Ovary (tissue), 9 donors: ENCODE measurements around the gene CDH18. TPM values are rescaled to one million over a fixed set of nuclear protein-coding genes. Genes with fewer than 3 reads are reported as not detected.

Experiments used
- DNase-seq, 5 donors: peaks; one replicate each; pipeline ENCODE4 v3.0.0-alpha.2; 2019 to 2020
- H3K27ac ChIP-seq, 2 donors: fragments of 200-600 bp; one replicate each; pipeline versions ENCODE4 v1.5.1 to v1.8.0; 2019 to 2022
- H3K27me3 ChIP-seq: fragments of 200-600 bp; one replicate; pipeline ENCODE4 v1.8.0; 2022
- H3K36me3 ChIP-seq: fragments of 200-600 bp; sonication (generic); one replicate; pipeline ENCODE4 v1.5.1; 2019
- H3K4me1 ChIP-seq: one replicate; pipeline ENCODE4 v1.8.1; 2013; ENCODE audit warnings: mild to moderate bottlenecking, moderate library complexity; ENCODE audit not compliant: insufficient read depth
- H3K4me3 ChIP-seq: fragments of 200-600 bp; sonication (generic); one replicate; pipeline ENCODE4 v1.5.1; 2017
- H3K9me3 ChIP-seq, 2 donors: fragments of 200-600 bp in 1 of 2; sonication (generic) in 1 of 2; one replicate each; pipeline versions ENCODE4 v1.5.1 to v1.8.1; 2013 to 2019; ENCODE audit warnings: mild to moderate bottlenecking in 1 of 2, moderate library complexity in 1 of 2
- EP300 ChIP-seq: sonication (generic); formaldehyde crosslinking; IDR thresholded peaks from one replicate; pipeline ENCODE4 v1.6.1; 2017; ENCODE audit warnings: antibody characterized with exemption
- POLR2A ChIP-seq: fragments of 450-650 bp; IDR thresholded peaks from one replicate; pipeline ENCODE4 v1.6.1; 2017; ENCODE audit warnings: antibody characterized with exemption, mild to moderate bottlenecking, moderate library complexity
- WGBS, 3 donors: extraction: QIAGEN DNeasy Blood & Tissue Kit in 1 of 3; methylation state at CpG; one replicate each; pipeline versions ENCODE4 v1.1.5 to v1.1.7; 2013 to 2017; 5-methylcytosine and 5-hydroxymethylcytosine counted together
- intact Hi-C, 4 donors: fragments of 100-400 bp; cut with DNase I; formaldehyde crosslinking; loops; one replicate each; pipeline versions ENCODE4 v1.11.0 to v1.15.1; 2022 to 2023
- polyA plus RNA-seq, 2 donors: library from polyadenylated mRNA; stranded (reverse); fragments of 200-250 nt in 1 of 2; fragments of 350-450 nt in 1 of 2; fragmentation: Illumina TruSeq in 1 of 2; extraction: RNeasy Lipid Tissue Mini Kit (QIAGEN cat#74804) in 1 of 2; gene quantifications; one replicate each; pipeline ENCODE4 v1.2.3, GENCODE V29; 2013 to 2014
- total RNA-seq, 7 donors: library from RNA; depleted of rRNA in 2 of 7; stranded (reverse); fragments of >200 nt in 2 of 7; fragmentation: NEBNext Ultra II Directional in 3 of 7; extraction: Animal tissue kit (Norgen Biotek cat#: 25700) in 3 of 7; gene quantifications; one replicate each; pipeline versions ENCODE4 v1.1.0 to v1.2.4, GENCODE V29; 2016 to 2023
- TF ChIP-seq, protein P1 (sequence below), 3 donors: fragments of 450-650 bp in 2 of 3; fragments of 200-600 bp in 1 of 3; IDR thresholded peaks; one replicate each; pipeline versions ENCODE4 v1.5.1 to v1.8.0; 2016 to 2022; ENCODE audit warnings: antibody characterized with exemption in 3 of 3, mild to moderate bottlenecking in 1 of 3
- donor health status: DM: no; HTN: no; CAD: no; lungs with moderate emphysema.
- donor health status: DM: no; HTN: no; CAD: no.
- donor health status: Bipolar disorder and iron deficiency.
- donor health status: DM: yes; HTN: yes; CAD: no.
- donor health status: DM: no; HTN: no; CAD: no.
- donor health status: DM: yes; HTN: yes; CAD: no.

The CDH18 gene
- total and polyA plus RNA-seq, 9 donors, result 0.06 to 0.27 TPM; not detected in 7

DNA sequence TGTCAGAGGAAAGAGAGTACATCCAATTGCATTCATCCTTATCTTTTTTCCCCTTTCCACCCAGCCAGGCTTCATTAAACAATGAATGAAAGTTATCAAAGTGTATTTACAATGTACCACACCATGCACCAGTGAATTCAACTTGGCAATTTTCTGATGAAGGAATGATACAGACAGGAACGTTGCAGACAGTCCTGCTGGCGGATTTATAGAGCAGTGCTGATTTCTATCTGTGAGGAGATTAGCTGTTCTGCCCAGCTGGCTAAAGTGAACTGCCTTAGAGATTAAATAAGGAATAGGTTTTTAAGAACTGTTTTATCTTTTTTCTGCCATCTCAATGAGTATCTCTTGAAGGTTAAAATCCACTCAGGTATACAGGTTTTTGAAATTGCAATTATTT, 403.9 kb downstream of the CDH18 start:
- 34 to 38% (median 37%) methylated on average over 2 of the region's 2 CpGs for WGBS, 3 donors
- no peak for DNase-seq
- no peaks in the 10 kb centered on the region for H3K27me3 ChIP-seq

GRCh38 chr5:19577882-19578281, 410.1 kb downstream of the CDH18 start:
- Histone ChIP-seq H3K4me1 (no peaks in the 10 kb centered on the region), H3K4me3 (no peak overlapping the region), H3K27ac (no peak overlapping the region), H3K27me3 (no peaks in the 10 kb centered on the region), H3K36me3 (no peaks in the 10 kb centered on the region), H3K9me3 (no peaks in the 10 kb centered on the region)
- TF ChIP-seq, protein P1, sequence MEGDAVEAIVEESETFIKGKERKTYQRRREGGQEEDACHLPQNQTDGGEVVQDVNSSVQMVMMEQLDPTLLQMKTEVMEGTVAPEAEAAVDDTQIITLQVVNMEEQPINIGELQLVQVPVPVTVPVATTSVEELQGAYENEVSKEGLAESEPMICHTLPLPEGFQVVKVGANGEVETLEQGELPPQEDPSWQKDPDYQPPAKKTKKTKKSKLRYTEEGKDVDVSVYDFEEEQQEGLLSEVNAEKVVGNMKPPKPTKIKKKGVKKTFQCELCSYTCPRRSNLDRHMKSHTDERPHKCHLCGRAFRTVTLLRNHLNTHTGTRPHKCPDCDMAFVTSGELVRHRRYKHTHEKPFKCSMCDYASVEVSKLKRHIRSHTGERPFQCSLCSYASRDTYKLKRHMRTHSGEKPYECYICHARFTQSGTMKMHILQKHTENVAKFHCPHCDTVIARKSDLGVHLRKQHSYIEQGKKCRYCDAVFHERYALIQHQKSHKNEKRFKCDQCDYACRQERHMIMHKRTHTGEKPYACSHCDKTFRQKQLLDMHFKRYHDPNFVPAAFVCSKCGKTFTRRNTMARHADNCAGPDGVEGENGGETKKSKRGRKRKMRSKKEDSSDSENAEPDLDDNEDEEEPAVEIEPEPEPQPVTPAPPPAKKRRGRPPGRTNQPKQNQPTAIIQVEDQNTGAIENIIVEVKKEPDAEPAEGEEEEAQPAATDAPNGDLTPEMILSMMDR (IDR thresholded peaks at IDR 0.05), result no peak
- TF ChIP-seq POLR2A, result no peak
- no peak for TF ChIP-seq EP300
- intact Hi-C loops, result no loop called here
- no peak for DNase-seq
- 62 to 79% (median 76%) methylated on average over 3 of the region's 3 CpGs for WGBS, 3 donors

More for the DNA sequence above, 403.9 kb downstream of the CDH18 start:
- Histone ChIP-seq H3K36me3 (no peaks in the 10 kb centered on the region), H3K27ac (no peak overlapping the region), H3K4me3 (no peak overlapping the region), H3K9me3 (no peaks in the 10 kb centered on the region), H3K4me1 (no peaks in the 10 kb centered on the region)
- intact Hi-C loops, result no loop called here
- TF ChIP-seq, protein P1 (IDR thresholded peaks at IDR 0.05), result no peak
- TF ChIP-seq POLR2A (no peak), EP300 (no peak)

DNA sequence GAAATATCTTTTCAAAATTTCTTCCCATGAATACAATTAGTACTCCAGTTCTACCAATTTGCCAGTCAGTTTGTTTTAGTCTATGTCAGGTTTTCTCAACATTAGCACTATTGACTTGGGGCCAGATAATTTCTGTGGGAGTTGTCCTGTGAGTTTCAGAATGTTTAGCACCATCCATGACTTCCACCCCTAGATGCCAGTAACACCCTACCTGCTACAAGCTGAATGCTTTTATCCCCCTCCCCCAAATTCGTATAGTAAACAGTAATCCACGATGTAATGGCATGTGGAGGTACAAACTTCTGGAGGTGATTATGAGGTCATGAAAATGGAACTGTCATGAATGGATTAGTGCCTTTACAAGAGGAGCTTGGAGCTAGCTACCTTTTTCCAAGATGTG, 420.0 kb downstream of the CDH18 start:
- Histone ChIP-seq H3K27me3 (no peaks in the 10 kb centered on the region), H3K9me3 (no peaks in the 10 kb centered on the region), H3K36me3 (no peaks in the 10 kb centered on the region), H3K4me3 (no peak overlapping the region), H3K27ac (no peak overlapping the region), H3K4me1 (no peaks in the 10 kb centered on the region)
- WGBS, 3 donors, result 68 to 77% (median 75%) methylated on average over 2 of the region's 2 CpGs
- TF ChIP-seq POLR2A (no peak), EP300 (no peak)
- TF ChIP-seq, protein P1 (IDR thresholded peaks at IDR 0.05), result no peak
- DNase-seq, result no peak
- intact Hi-C loops, result no loop called here

GRCh38 chr5:19565466-19565865, 422.5 kb downstream of the CDH18 start:
- WGBS, 3 donors, result 76 to 78% (median 77%) methylated on average over 1 of the region's 1 CpG

More at GRCh38 chr5:19565466-19565865, 422.5 kb downstream of the CDH18 start:
- TF ChIP-seq, protein P1 (IDR thresholded peaks at IDR 0.05), result no peak
- TF ChIP-seq EP300, result no peak
- TF ChIP-seq POLR2A, result no peak
- no peaks in the 10 kb centered on the region for H3K36me3 ChIP-seq
- no peaks in the 10 kb centered on the region for H3K4me1 ChIP-seq
- no peak overlapping the region for H3K4me3 ChIP-seq
- no peaks in the 10 kb centered on the region for H3K27me3 ChIP-seq
- intact Hi-C loops, result no loop called here
- no peak for DNase-seq
- H3K9me3 ChIP-seq, result no peaks in the 10 kb centered on the region
- no peak overlapping the region for H3K27ac ChIP-seq
